HG03354 (cell line): ENCODE data around the gene MSMB.
"Not testable (repeated sequence)": the region's sequence is repeated elsewhere in the genome, so short reads cannot be mapped to it uniquely, and the experiment has no call there.

Experiments used
- ATAC-seq: cut with Tn5 transposase; IDR thresholded peaks from one replicate; pipeline ENCODE4 v1.9.1; 2021; ENCODE audit warnings: mild to moderate bottlenecking; ENCODE audit not compliant: unreplicated experiment, poor library complexity, severe bottlenecking

Gene MSMB

GRCh38 chr10:46016811-46017210 is 29.3 kb downstream of the MSMB start:
- no peak for ATAC-seq

GRCh38 chr10:46016190-46016589 is 29.9 kb downstream of the MSMB start:
- ATAC-seq = no peak

GRCh38 chr10:46014683-46015405 is 31.2 kb downstream of the MSMB start:
- ATAC-seq = no peak

- no peak for ATAC-seq
These were observed 31.9 kb downstream of the MSMB start for GRCh38 chr10:46014206-46014605.

GRCh38 chr10:46012746-46013145 is 33.3 kb downstream of the MSMB start:
- ATAC-seq = no peak

GRCh38 chr10:46006219-46006618 is 39.9 kb downstream of the MSMB start:
- no peak for ATAC-seq

- ATAC-seq = no peak
These were observed 40.7 kb downstream of the MSMB start for GRCh38 chr10:46005383-46005782.

GRCh38 chr10:46004963-46005362 is 41.1 kb downstream of the MSMB start:
- no peak for ATAC-seq

- no peak for ATAC-seq
These were observed 43.0 kb downstream of the MSMB start for GRCh38 chr10:46002916-46003693.

GRCh38 chr10:46002189-46002687 is 43.8 kb downstream of the MSMB start:
- ATAC-seq = not testable (repeated sequence)

- ATAC-seq = no peak
These were observed 44.8 kb downstream of the MSMB start for GRCh38 chr10:46001187-46001756.

GRCh38 chr10:46000538-46000937 is 45.5 kb downstream of the MSMB start:
- ATAC-seq = no peak

GRCh38 chr10:45999955-46000354 is 46.1 kb downstream of the MSMB start:
- ATAC-seq = not testable (repeated sequence)

GRCh38 chr10:45997994-45998763 is 47.9 kb downstream of the MSMB start:
- no peak for ATAC-seq

GRCh38 chr10:45997557-45997956 is 48.5 kb downstream of the MSMB start:
- ATAC-seq = no peak

- not testable (repeated sequence) for ATAC-seq
These were observed 60.5 kb downstream of the MSMB start for GRCh38 chr10:45985590-45985989.

- ATAC-seq = not testable (repeated sequence)
These were observed 61.6 kb downstream of the MSMB start for GRCh38 chr10:45984473-45984872.

GRCh38 chr10:45983538-45984186 is 62.4 kb downstream of the MSMB start:
- peak; percentile 67 for ATAC-seq
